HUDEP-2 (cell line): Measurements from ENCODE around the gene BACE2.

ENCODE experiments used
- DNase-seq, 76 experiments: peaks; one replicate each; lab custom pipeline; 2025; ENCODE audit not compliant: unreplicated experiment in 76 of 76; lab: John Stamatoyannopoulos, UW

BACE2 gene

GRCh38 chr21:41167348-41168342 is at the start of gene BACE2:
Gene BACE2, plus strand, starts transcription at chr21:41168160. Its CDS starts 104 bp downstream, at chr21:41168264.
- peak in 65 of 76 experiments; percentile 7 to 82 (median 52) for DNase-seq

DNA sequence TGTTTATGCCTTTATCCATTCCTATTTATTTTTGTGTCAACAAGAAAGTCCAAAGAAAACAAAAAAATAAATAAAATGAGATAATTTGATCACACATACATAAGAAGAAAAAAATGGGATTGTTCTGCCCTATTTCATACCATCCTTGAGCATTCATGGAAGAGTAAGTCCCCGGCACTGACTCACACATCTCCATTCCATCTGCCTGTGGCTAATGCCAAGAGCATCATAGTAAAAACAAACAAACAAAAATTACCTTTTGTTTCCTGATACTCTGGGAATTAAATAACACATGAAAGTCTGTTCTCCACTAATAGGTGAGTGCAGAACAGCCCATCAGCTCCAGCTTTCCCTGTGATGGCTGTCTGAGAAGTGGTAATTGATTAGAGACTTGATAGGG is 48.1 kb upstream of the BACE2 start:
- DNase-seq, result no peak

- DNase-seq, result no peak
Measured at GRCh38 chr21:41120997-41121396, 47.0 kb upstream of the BACE2 start.

- peak in 71 of 76 experiments; percentile 8 to 87 (median 63) for DNase-seq
Measured at GRCh38 chr21:41121785-41122415, 46.1 kb upstream of the BACE2 start.

- no peak for DNase-seq
Measured at GRCh38 chr21:41124641-41125201, 43.2 kb upstream of the BACE2 start.

GRCh38 chr21:41128981-41129380 is 39.0 kb upstream of the BACE2 start:
- DNase-seq, result no peak

- no peak for DNase-seq
Measured at GRCh38 chr21:41130883-41131282, 37.1 kb upstream of the BACE2 start.

DNA sequence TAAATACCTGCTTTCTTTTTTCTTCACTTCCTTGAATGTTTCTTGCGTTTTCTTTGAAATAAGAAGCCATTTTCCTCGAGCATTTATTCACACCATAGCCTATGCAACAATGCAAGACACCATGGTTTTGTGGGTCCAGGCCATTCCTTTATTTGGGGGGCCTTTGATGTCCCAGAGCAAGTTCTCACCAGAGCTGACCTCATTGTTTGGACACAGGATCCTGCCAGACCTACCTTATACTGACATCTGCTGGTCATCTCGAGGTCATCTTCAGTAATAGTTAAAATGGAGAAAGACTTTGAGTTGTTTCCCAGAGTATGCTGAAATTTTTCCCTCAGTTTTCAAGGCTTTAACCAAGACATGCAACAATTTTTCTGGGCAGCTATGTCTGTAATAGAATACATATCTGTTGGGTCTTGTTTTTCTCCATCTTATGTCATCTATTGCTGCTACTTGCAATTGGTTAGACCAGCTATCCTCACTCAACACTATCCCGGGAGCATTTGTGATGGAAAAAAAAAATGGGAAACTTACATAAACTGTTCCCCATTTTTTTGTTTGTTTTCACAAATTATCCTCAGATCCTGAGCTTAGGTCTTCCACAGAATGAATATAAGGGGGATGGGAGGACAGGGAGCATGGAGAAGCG is 34.0 kb upstream of the BACE2 start:
- DNase-seq, result peak in 15 of 76 experiments; percentile 5 to 32 (median 23)

GRCh38 chr21:41135746-41136145 is 32.2 kb upstream of the BACE2 start:
- no peak for DNase-seq

- DNase-seq, result no peak
Measured at GRCh38 chr21:41136286-41136685, 31.7 kb upstream of the BACE2 start.

- DNase-seq, result no peak
Measured at GRCh38 chr21:41137401-41137800, 30.6 kb upstream of the BACE2 start.

- DNase-seq, result no peak
Measured at GRCh38 chr21:41137889-41138288, 30.1 kb upstream of the BACE2 start.

DNA sequence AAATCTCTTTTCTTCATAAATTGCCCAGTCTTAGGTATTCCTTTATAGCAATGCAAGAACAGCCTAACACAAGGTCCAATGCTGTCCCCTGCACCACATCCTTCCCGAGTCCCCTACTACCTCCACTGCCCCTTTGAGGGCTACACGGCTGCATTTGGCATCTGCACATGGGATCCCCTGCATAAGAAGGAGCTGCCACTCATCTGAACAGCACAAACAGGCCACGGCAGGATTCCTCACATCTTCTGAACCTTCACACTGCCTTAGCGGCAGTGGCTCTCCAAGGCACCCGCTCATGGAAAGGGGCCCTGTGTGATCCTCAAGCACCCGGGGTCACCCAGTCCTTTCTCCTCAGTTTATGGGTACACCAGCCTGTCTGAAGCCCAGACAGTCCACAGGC is 29.2 kb upstream of the BACE2 start:
- DNase-seq, result no peak

DNA sequence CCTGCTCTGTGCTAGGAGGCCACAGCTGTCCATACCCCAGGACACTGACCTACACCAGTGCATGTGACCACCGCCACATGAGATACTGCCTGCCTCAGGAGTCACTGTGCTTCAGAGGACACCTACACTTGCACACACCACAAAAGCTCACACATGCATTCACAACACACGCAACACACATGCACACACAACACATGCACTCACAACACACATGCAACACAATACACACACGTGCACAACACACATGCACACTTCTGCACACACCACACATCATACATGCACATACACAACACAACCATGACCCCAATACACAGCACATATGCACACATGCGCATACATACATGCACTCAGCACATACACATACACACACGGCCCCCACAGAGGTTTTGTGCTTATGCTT is 28.7 kb upstream of the BACE2 start:
- DNase-seq, result no peak

- no peak for DNase-seq
Measured at GRCh38 chr21:41139951-41140350, 28.0 kb upstream of the BACE2 start.

DNA sequence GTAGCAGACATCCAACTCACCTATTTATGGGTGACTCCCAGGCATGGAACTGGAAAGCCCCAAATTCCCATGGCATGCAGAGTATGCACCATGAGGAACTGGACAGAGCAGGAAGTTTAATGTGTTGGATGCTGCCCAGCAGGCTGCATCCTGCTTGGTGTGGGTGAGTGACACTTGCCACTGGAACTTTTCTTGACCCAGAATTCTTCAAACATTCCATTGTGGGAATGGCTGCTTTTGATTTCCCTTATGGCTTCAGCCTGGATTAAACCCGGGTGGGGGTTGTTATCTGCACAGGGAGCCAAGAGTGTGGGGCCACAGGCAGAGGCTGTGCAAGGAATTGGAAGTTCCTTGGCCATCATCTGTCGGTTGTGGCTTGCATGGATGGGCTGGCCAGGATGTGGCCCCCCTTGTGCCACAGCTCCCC is 26.9 kb upstream of the BACE2 start:
- DNase-seq, result no peak

DNA sequence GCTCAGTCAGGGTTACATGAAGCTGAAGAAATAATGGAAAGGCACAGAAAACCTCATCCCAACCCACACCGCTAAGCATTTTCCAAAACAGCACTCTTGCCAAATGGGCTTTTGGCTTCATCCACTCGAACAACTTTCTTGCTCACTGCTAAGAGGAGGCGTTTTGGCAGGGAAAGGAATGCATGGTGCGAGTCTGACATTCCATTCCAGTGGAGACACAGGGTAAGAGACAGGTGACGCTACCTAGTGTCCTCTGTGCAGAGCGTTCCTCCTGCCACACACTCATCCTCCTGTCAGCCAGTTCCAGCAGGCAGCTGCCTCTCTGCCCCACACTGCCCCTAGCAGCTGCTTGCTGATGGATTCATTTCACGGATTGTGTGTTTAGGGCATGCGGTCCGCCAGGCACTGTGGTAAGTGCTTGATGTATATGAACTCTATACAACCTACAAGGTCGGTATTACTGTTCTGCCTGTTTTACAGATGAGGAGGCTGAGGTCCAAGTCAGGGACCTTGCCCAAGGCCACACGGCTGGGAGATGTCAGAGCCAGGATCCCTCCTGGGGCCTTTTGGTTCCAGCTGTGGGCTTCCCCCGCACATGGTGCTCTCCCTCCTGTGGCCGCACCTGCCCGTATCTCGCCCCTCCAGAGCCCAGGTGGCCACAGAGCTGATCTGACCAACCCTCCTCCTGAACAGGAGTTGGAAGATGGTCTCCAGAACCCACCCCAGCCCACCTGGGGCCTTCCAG is 25.7 kb upstream of the BACE2 start:
- DNase-seq, result no peak

DNA sequence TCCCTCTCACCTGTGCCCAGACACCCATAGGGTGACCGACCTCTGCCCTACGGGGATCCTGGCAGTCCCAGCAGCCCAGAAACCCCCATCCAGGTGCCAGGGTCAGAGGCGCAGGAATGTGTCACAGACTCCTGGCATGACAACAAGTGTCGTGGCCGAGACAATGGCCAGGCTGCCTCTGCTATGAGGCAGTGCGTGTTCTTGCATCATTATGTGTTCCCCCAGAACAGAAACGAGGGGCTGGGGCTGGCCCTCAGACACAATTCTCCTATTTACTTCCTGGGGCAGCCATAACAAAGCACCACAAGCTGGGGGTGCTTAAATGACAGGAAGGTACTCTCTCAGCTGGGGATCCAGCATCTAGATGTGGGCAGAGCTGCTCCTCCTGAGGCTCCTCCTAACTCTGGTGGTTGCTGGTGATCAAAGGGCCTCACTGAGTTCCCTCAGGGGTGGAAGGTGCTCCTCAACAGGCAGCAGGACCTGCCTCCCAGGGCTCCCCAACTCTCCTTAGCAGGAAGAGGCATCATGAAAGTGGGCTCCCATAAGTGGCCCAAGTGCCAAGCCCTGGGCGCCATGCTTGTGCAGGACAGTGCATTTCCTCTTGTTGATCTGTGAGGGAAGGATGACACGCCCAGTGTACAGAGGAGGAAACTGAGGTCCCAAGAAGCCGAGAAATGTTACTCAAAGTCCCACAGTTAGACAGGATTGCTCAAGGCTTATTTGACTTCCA is 24.2 kb upstream of the BACE2 start:
- no peak for DNase-seq

DNA sequence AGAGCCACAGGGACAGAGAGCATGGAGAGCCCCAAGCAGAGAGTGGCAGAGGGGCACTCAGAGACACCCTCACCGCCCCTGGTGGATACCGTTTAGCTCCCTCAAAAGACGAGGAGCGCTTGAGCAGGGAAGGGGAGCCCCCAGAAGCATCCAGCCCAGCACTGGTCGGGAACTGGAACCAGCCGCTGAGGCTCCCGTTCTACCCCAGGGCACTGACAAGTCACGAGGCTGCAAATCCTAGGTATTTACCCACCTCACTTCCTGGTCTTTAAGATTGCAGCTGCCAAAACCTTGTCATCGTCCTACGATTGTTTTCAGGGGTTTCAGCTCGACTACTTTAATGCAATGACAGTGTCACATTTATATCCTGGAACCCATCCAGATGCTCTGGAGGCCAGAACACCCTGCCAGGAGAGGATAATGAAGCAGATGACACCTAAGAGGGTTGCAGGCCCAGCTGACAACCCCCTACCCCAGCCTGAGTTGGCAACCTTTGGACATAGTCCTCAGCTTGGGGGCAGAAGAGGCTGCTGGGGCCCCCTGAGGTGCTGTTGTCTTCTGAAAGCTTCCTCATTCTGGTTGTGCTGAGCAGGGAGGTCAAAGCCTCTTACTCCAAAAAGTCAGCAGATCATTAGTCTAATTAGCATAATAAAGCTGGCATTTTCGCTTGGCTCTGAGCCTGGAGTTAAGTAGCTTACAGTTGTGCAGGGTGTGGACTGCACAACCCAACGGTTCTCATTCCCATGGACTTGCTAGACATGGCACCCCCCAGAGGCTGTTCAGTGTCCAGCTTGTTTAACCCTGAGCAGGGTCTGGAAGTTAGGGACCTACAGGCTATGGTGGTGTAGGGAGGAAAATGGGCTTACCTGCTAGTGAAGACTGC is 20.6 kb upstream of the BACE2 start:
- no peak for DNase-seq
